OCI-LY7 (cell line): Measurements from ENCODE around the gene PWWP2B.

Source experiments
- EZH2phosphoT487 ChIP-seq: fragments of 200-600 bp; sonication (generic); IDR thresholded peaks from 2 replicates; pipeline ENCODE4 v1.6.1; 2018; ENCODE audit warnings: low read depth, borderline replicate concordance, mild to moderate bottlenecking, mixed run types, antibody characterized with exemption, low read length, moderate library complexity, mixed read lengths
- TF ChIP-seq, protein P1 (sequence below): fragments of 200-600 bp; sonication (generic); conservative IDR thresholded peaks from 2 replicates; pipeline ENCODE4 v1.5.1; 2014; ENCODE audit warnings: mild to moderate bottlenecking, antibody characterized with exemption, low read length, moderate library complexity, mixed read lengths

DNA sequence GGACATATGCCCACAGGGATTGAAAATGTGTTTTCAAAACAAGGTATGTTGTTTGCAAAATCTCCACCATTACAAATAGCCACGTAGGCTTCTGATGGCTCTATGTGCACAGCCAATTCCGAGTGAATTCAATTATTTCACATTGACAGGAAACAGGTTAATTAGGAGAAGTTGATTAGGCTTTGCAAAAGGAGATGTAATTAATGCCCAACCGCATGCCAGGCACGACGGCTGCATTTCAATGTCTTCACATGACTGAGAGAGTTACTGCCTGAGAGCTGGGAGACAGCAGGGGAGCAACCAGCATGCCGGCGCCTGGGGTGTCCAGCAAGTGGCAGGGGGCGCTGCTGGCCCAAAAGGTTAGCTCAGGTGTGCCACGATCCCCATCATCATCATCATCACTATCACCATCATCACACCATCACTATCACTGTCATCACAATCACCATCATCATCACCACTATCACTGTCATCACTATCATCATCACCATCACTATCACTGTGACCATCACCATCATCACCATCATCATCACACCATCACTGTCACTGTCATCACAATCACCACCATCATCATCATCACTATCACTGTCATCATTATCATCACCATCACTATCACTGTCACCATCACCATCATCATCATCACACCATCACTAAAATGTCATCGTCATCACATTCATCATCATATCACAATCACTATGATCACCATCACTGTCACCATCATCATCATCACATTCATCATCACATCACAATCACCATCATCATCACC is 30.2 kb downstream of the PWWP2B start:
- TF ChIP-seq, protein P1, sequence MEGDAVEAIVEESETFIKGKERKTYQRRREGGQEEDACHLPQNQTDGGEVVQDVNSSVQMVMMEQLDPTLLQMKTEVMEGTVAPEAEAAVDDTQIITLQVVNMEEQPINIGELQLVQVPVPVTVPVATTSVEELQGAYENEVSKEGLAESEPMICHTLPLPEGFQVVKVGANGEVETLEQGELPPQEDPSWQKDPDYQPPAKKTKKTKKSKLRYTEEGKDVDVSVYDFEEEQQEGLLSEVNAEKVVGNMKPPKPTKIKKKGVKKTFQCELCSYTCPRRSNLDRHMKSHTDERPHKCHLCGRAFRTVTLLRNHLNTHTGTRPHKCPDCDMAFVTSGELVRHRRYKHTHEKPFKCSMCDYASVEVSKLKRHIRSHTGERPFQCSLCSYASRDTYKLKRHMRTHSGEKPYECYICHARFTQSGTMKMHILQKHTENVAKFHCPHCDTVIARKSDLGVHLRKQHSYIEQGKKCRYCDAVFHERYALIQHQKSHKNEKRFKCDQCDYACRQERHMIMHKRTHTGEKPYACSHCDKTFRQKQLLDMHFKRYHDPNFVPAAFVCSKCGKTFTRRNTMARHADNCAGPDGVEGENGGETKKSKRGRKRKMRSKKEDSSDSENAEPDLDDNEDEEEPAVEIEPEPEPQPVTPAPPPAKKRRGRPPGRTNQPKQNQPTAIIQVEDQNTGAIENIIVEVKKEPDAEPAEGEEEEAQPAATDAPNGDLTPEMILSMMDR: no peak
- no peak for TF ChIP-seq EZH2phosphoT487
